Measurements from ENCODE around the gene CCDC174. TPM values are rescaled to one million over a fixed set of nuclear protein-coding genes. Genes with fewer than 3 reads are reported as not detected.

The CCDC174 gene
- total and polyA plus RNA-seq, 2 donors (not counting 3 experiments of a cell fraction or from before 2014, with no cell fraction given) = 4.7 to 16.6 TPM

- FAIRE-seq = no peak
- H3K4me2 ChIP-seq (ENCODE audit: insufficient read depth, low read length) = no peak overlapping the region
- H3K4me3 ChIP-seq (replicated peaks in 1 of 3; ENCODE audit: insufficient read depth in 1 of 3, low read depth in 1 of 3, low read length in 3 of 3) = no peak overlapping the region
- no peak for DNase-seq (ENCODE audit: low read depth, low spot score)
- intact Hi-C loops (cut with micrococcal nuclease) (no loop called here), dilution Hi-C loops (cut with MboI; ENCODE audit: extremely low pct_ligation_motif_present, low sequenced_read_pairs) (no loop called here)
- H3K4me1 ChIP-seq (ENCODE audit: control insufficient read depth, extremely low read depth, insufficient read depth, low read length) = no peaks in the 10 kb centered on the region
- H2AFZ ChIP-seq (ENCODE audit: low read depth, low read length) = no peak overlapping the region
- no peaks in the 10 kb centered on the region for H4K20me1 ChIP-seq (replicated peaks; ENCODE audit: control insufficient read depth, extremely low read depth, insufficient read depth, low read length)
- ChIA-PET POLR2A (no interaction called here), CTCF (interaction anchor here (1.2 kb wide), 1 partner anchor 12 kb away, joined by 3 read pairs; no protein-coding TSS in a partner anchor)
- H3K27me3 ChIP-seq (ENCODE audit: control insufficient read depth in 2 of 2, insufficient read depth in 2 of 2, low read length in 2 of 2) = peaks cover 7 to 8% of the 10 kb centered on the region in 2 experiments
- H3K9me3 ChIP-seq (replicated peaks; ENCODE audit: control insufficient read depth, insufficient read depth, low read length) = no peaks in the 10 kb centered on the region
- no TSS peak for BruUV-seq (replicated peaks)
- TF ChIP-seq POLR2A (IDR thresholded peaks at IDR 0.05; ENCODE audit: low read depth, low read length) = no peak
- no peak for TF ChIP-seq EZH2 (IDR thresholded peaks at IDR 0.05; ENCODE audit: borderline replicate concordance, low read depth, low read length, severe bottlenecking)
- TF ChIP-seq, protein P1, sequence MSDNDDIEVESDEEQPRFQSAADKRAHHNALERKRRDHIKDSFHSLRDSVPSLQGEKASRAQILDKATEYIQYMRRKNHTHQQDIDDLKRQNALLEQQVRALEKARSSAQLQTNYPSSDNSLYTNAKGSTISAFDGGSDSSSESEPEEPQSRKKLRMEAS (IDR thresholded peaks at IDR 0.05; ENCODE audit: insufficient read depth, insufficient read length) = no peak
- no peak for TF ChIP-seq CTCF (IDR thresholded peaks at IDR 0.05; ENCODE audit: extremely low read depth in 1 of 2, insufficient read depth in 1 of 2, low read depth in 1 of 2, low read length in 2 of 2)
- no peak for TF ChIP-seq POLR2AphosphoS5 (IDR thresholded peaks at IDR 0.05; ENCODE audit: insufficient read depth, low read depth, low read length)
- TF ChIP-seq GATA2 (IDR thresholded peaks at IDR 0.05; ENCODE audit: insufficient read depth, insufficient read length, low read depth, low read length) = no peak
- no peak for TF ChIP-seq FOS (IDR thresholded peaks at IDR 0.05; ENCODE audit: borderline replicate concordance, insufficient read depth, low read length)
- TF ChIP-seq JUN (IDR thresholded peaks at IDR 0.05; ENCODE audit: borderline replicate concordance, insufficient read depth, insufficient read length, low read depth) = no peak
- TF ChIP-seq MYC (IDR thresholded peaks at IDR 0.05; ENCODE audit: low read depth, low read length) = no peak
- no peak overlapping the region for H3K9ac ChIP-seq (replicated peaks; ENCODE audit: extremely low read depth, insufficient read depth, low read length)
- no peaks in the 10 kb centered on the region for H3K79me2 ChIP-seq (ENCODE audit: control insufficient read depth, insufficient read depth, low read length)
- no peak overlapping the region for H3K27ac ChIP-seq (ENCODE audit: insufficient read depth, low read depth, low read length)
- H3K36me3 ChIP-seq (ENCODE audit: control insufficient read depth in 2 of 2, extremely low read depth in 1 of 2, insufficient read depth in 2 of 2, low read length in 2 of 2) = no peaks in the 10 kb centered on the region
- H3K9me1 ChIP-seq (replicated peaks; ENCODE audit: control insufficient read depth, extremely low read depth, insufficient read depth, low read length) = no peaks in the 10 kb centered on the region
These were observed 34.7 kb upstream of the CCDC174 start for GRCh38 chr3:14616606-14617507.

Data from endothelial cell of umbilical vein (primary cell).